Epithelial cell of esophagus (primary cell): ENCODE results near the gene CD52.

Experiments used
- DNase-seq: peaks from one replicate; pipeline ENCODE4 v3.0.0; 2010; ENCODE audit warnings: low read depth
- H3K4me3 ChIP-seq: 2 replicates; pipeline ENCODE4 v1.5.1; 2011; ENCODE audit warnings: mild to moderate bottlenecking, low read length, control low read depth
- CTCF ChIP-seq: IDR thresholded peaks from 2 replicates; pipeline ENCODE4 v1.5.1; 2011; ENCODE audit warnings: low read depth, mild to moderate bottlenecking, low read length, control low read depth, inconsistent platforms; ENCODE audit not compliant: insufficient read depth; ENCODE audit errors: missing control alignments

Gene CD52

GRCh38 chr1:26295194-26296138 is 22.3 kb upstream of the CD52 start:
- no peak for DNase-seq
- H3K4me3 ChIP-seq = no peak overlapping the region
- no peak for TF ChIP-seq CTCF

- TF ChIP-seq CTCF = no peak
- H3K4me3 ChIP-seq = no peak overlapping the region
- no peak for DNase-seq
Measured at GRCh38 chr1:26296340-26297056, 21.3 kb upstream of the CD52 start.

GRCh38 chr1:26297057-26297790 is 20.5 kb upstream of the CD52 start:
- no peak for DNase-seq
- TF ChIP-seq CTCF = no peak
- H3K4me3 ChIP-seq = no peak overlapping the region

GRCh38 chr1:26297791-26298124 is 20.0 kb upstream of the CD52 start:
- DNase-seq = no peak
- no peak for TF ChIP-seq CTCF
- H3K4me3 ChIP-seq = no peak overlapping the region

- H3K4me3 ChIP-seq = no peak overlapping the region
- no peak for TF ChIP-seq CTCF
- DNase-seq = no peak
Measured at GRCh38 chr1:26300578-26301275, 17.0 kb upstream of the CD52 start.

GRCh38 chr1:26302733-26303405 is 14.9 kb upstream of the CD52 start:
- no peak overlapping the region for H3K4me3 ChIP-seq
- peak; percentile 34 for DNase-seq
- no peak for TF ChIP-seq CTCF
